GM19455 (cell line): ENCODE data around the gene SIGLEC1.

Source experiments
- ATAC-seq: cut with Tn5 transposase; IDR thresholded peaks from one replicate; pipeline ENCODE4 v1.9.1; 2021; ENCODE audit not compliant: unreplicated experiment

SIGLEC1 gene

DNA sequence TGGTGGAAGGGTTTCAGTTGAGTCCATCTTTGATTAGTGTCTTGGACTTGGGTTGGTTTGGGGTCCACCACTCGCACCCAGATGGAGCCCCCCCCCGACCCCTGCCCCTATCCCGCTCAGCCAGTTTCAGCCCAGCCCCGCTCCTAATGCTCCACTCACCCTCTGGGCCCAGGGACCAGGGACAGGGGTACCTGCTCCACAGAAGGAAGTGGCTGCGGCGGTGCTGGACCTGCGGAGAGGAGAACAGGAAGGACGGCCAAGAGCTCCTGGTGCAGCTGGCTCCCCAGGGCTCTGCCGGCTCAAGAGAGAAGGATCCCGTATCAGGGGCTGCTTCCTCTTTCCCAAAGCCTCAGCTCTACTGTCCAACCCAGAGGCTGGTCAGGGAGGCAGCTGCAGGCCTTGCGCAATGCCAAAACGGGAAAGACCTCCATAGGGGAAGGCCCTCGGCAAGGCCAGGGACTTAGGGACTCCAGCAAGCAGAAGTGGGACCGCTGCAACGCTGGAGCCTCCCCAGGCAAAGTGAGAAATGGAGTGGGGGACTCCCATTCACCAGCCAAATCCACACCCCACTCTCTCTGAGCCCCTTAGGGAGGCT is at the start of gene SIGLEC1:
Gene SIGLEC1 (minus strand): TSS at position 322 of the 595 bp plus-strand sequence. CDS start 5,472 bp downstream, outside the sequence.
- ATAC-seq, result no peak

DNA sequence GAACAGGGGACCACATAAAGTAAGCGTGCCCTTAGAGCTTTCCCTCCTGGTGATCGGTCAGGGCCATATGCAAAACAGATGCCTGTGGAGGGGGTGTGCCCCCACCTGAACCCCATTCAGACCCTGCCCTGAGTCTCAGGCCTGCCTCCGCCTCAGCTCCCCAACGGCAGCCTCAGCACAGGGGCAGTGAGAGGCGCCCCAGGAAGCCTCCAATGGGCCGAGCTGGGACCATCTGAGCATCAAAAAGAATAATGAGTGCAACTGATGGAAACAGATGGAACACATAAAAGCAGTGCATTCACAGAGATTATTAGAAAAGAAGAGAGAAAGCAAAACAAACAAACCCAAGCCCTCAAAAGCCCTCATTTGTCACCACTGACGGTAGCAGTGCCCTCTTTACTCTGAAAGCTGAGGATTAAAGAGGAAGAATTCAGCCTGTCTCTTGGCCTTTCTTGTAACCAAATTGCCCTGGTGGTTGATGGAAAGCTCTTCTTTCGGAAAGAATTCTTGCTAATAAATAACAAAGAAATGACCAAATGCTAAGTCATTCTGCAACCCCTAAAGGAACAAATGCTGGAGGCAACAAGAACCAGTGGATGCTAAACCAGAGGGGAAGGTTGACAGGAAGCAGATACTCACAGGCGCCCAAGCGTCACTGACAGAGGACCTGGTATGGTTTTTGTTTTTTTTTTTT is 48.4 kb upstream of the SIGLEC1 start:
- no peak for ATAC-seq

DNA sequence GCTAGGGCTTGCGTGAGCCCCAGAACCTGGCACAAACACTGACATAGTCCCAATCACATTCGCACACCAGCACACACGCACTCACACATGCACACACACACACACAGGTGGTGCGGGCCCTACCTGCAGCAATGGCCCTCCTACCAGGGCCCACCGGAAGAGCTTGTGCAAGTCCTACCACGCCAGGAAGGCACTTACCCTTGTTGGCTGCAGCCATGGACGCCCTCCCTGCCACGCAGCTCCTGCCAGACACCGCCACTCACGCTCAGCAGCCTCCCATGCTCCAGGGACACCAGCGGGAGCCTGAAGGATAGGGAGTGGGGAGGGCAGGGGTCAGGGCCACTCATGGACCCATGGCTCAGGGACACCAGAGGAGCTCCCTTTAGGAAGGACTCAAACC is 47.5 kb upstream of the SIGLEC1 start:
- no peak for ATAC-seq

DNA sequence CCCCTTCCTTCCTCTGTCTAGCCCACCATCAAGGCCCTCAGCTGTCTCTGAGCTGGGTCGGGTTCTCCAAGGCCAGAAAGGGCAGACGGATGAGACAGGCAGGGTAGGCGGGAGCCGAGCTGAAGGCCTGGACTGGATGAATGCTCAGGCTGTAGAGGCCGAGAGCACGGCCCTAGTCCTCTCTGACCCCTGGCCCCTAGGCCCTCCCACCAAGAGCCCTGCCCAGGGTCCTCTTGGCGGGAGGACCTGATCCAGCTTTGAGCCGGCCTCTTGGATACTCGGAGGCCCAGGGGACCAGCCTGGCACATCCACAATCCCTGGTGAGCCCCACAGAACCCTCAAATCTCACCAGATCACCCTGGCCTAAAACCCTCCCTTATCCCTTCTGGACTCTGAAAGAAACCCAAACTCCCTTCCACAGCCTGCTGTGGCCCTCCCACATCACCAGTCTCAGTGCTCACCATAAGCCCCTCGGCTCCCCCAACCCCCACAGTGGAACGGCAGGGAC is 47.0 kb upstream of the SIGLEC1 start:
- no peak for ATAC-seq

DNA sequence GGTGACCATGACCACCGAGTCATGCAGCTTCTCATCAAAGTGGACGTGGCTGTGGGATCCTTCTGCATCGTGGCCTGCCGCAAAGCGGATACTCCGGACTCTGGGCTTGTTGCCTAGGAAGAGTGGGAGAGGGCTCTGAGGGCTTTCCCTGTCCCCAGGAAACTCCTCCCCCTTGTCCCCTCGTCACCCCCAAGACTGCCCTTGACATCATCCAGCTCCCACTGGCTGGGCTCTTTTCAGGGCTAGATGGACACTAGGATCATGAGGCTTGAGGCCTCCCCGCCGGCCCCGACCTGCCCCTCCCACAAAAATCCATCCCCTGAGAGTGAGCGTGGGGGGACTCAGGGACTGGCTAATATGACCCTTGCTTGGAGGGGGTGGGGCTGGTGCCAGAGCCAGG is 46.2 kb upstream of the SIGLEC1 start:
- ATAC-seq, result no peak

DNA sequence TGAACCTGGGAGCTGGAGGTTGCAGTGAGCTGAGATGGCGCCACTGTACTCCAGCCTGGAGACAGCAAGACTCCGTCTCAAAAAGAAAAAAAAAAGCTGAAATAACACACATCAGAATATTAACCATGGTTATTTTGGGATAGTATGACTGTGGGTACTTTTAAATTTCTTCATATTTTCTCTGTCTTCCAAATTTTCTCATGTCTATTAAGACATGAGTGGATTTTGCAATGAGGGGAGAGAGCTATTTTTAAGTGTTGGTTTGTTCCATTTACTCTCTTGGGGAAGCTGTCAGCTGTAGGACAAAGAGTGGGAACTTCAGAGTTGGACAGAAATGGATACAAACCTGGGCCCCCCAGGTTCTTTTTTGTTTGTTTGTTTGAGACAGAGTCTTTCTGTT is 44.9 kb upstream of the SIGLEC1 start:
- ATAC-seq, result no peak

DNA sequence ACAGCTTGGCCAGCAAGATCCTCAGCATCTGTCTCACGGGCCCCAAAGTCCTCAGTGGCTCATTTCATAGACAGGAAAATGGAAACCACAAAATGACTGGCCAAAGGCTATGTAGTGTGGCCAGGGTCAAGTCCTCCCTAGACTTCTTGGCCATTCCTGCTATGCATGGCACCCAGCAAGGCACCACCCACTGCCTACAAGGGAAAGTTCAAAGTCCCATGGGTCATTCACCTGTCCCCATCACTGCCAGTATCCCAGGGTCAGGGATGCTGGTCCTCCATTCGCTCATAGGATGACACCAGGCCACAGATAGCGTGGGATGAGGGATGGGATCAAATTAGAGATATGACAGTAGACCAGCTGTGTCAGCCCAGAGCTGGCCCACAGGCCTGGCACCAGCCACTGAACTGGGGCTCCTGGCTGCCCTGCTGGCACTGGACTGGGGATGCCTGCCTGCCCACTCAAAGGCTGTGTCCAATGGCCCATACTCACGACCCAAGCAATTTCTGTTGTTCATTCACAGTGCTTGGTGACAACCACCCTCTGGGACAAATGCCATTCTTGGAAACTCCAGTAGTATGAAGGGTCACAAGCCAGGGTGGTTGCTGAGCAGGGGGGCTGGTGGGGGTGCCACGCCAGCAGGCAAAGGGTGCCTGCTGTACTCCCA is 43.5 kb upstream of the SIGLEC1 start:
- ATAC-seq, result no peak

DNA sequence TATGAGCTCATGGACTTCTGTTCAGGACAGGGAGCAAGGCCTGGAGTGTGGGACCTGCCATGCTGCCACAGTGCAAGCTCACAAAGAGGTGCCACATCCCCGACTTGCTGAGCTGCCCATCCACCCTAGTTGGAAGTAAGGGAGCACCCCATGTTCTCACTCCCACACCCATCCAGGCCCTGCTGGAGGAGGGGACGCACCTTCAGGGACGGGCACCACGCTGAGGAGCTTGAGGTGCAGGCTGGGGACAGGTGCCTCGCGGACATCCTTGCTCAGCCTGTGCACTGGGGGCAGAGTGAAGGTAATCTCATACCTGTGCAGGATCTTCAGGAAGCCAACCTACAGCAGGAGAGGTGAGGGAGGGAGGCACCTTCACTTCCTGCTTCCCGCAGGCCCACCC is 42.9 kb upstream of the SIGLEC1 start:
- ATAC-seq, result no peak

DNA sequence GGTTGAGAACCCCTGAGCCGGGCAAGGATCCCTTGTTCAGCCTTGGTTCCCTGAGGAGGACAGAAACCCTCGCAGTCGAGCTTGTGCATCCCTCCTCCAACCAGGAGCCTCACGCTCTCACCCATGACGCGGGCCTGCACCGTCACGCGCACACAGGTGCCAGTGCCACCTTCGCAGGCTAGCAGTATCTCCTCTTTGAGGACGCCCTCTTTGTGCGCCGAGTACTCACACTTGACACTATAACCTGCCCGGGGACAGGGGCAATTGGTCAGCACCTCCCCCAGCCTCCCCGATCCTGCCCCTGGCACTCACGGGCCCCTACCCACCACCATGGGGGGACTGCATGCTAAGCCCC is 41.9 kb upstream of the SIGLEC1 start:
- no peak for ATAC-seq

DNA sequence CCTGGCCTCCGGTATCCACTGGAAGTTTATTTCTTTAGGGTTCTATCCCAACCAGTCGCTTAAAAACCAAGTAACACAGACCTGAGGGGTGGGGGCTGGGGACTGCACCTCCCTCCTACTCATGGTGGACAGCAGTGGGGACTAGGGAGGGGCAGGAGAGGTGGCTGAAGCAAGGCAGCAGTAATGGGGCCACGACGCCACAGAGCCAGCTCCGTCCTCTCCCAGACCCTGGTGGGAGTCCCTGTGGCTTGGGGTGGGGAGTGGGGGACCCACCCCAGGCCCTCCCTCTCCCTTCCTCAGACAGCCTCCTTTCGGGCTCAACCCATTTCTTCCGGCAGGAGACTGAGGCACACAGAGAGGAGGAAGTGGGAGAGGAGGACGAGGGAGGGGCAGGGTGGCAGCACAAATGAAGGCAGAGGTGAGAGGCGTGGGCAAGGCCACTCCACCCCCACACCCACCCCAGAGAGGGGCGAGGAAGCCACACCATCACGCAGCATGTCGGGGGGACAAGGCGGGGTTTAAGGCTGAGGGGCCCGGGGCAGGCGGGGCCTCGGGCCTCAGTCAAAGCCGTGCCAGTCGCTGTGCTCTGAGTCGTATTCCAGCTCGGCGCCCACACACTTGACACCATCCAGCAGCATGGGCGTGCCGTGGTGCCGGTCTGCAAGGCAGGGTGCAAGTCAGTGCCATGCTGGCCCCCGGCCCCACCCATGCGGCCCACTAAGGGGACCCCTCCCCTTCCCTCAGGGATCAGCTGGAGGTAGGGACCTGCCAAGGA is 41.3 kb upstream of the SIGLEC1 start:
- no peak for ATAC-seq

DNA sequence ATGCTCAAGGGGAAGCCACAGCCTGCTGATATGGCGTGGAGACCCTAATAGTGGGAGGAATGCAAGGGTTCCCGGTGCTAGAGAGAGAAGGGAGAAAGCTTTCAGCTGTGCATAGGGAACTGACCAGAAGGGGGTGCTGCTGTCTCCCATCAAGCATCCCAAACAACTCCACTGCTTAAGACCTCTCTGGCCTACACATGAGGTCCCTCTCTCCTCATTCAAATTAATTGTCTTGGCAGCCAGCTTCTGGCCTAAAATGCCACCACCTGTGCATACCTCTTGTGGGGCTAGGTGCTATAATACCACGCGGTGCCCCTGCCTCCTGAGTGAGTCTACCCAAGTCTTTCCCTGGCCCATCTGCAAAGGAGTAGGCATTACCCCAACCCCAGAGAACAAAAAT is 40.7 kb upstream of the SIGLEC1 start:
- ATAC-seq, result no peak

DNA sequence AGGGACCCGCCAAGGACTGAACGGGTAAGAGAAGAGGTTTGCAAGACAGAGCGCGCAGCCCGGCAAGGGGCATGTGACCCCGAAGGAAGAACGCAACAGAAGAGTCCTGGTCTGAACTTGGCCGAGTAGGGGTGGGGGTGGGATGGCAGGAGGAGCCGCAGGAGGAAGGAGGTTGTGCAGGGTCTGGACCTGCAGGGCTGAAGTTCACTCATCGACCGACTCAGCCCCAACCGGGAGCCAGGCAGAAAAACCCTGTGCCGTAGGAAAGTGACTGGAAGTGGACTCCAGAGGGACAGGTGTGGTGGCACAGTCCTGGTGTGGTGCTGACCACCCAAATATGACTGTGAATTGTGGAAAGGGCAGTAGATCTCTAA is 40.0 kb upstream of the SIGLEC1 start:
- no peak for ATAC-seq

DNA sequence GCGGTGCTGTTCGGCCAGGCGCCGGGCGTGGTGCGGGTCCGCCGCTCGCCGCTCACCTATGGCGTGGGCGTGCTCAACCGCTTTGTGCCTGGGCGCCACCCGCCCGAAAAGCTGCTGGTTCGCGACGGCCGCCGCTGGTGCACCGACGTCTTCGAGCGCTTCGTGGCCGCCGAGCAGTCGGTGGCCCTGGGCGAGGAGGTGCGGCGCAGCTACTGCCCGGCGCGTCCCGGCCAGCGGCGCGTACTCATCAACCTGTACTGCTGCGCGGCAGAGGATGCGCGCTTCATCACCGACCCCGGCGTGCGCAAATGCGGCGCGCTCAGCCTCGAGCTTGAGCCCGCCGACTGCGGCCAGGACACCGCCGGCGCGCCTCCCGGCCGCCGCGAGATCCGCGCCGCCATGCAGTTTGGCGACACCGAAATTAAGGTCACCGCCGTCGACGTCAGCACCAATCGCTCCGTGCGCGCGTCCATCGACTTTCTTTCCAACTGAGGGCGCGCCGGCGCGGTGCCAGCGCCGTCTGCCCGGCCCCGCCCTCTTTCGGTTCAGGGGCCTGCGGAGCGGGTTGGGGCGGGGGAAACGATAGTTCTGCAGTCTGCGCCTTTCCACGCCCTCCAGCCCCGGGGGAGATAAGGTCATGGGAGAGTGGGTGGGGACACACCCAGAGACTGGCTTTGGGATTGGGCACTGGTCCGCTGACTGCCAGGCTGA is 39.4 kb upstream of the SIGLEC1 start:
- ATAC-seq, result no peak

DNA sequence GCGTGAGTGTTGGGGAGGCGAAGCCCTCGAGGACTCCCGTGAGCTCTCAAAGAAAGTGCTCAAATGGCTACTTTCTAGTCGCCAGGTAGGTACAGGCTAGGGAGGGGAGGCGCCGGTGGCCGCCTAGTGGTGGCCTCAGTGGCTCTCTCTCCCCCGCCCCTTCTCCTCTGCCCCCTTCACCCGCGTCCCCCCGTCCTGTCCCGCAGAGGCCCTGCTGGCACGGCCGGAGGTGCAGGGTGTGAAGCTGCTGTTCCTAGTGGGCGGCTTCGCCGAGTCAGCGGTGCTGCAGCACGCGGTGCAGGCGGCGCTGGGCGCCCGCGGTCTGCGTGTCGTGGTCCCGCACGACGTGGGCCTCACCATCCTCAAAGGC is 38.9 kb upstream of the SIGLEC1 start:
- ATAC-seq, result no peak

DNA sequence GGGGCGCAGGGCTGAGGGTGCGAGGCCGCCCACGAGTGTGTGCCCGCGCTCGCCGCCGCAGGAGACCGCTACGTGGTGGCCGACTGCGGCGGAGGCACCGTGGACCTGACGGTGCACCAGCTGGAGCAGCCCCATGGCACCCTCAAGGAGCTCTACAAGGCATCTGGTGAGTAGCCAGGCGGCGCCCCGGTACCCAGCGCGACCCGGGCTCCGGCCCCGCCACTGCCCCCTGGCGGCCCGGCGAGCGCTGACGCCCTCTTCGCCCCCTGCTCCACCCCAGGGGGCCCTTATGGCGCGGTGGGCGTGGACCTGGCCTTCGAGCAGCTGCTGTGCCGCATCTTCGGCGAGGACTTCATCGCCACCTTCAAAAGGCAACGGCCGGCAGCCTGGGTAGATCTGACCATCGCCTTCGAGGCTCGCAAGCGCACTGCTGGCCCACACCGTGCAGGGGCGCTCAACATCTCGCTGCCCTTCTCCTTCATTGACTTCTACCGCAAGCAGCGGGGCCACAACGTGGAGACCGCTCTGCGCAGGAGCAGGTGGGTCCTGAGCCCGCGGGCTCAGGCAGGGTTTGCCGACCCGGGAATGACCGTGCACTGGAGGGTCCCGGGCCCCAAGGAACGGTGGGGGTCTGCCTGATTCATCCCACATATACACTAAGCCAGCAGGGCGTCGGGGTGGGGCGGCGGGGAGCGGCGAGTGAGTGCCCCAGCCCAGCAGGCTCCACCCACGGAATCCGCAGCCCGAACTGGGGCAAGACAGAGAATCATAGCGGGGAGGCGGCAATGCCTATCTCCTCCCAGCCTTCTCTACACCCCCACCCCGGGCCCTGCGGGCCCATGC is 37.5 kb upstream of the SIGLEC1 start:
- ATAC-seq, result no peak

DNA sequence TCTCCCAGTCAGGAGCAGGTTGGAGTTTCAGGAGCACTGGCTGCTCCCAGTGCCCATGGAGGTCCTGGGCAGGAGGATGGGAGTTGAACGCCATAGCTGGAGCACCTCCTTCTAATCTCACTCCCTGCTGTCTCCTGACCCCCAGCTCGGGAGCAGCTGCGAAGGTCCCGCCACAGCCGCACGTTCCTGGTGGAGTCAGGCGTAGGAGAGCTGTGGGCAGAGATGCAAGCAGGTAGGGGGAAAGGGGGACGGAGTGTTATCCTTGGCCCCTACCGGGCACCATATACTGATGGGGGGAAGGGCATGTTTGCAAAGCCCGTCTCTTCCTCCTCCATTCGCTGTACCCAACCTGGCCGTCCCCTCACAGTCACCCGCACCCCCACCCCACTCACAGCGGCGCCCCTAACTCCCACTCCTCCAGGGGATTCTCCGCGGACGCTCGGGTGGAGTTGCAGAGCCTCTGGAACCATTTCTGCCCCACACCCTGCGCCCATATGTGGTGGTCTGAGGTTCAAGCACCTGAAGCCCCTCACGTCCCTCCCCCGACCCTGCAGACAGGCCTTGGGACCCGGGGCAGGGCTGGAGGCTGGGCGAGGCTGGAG is 36.8 kb upstream of the SIGLEC1 start:
- no peak for ATAC-seq

DNA sequence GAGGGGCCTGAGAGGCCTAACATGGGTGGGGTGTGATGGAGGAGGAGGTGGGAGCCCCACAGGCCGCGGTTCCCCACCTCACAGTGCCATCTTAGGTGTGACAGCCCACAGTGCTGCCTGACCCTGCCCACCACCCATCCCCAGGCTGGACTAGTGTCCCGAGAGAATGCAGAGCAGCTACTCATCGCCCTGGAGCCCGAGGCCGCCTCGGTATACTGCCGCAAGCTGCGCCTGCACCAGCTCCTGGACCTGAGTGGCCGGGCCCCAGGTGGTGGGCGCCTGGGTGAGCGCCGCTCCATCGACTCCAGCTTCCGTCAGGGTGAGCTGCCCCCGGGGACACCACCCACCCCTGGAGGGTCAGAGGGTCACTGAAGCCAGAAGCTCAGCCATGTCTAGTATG is 35.7 kb upstream of the SIGLEC1 start:
- ATAC-seq, result no peak

DNA sequence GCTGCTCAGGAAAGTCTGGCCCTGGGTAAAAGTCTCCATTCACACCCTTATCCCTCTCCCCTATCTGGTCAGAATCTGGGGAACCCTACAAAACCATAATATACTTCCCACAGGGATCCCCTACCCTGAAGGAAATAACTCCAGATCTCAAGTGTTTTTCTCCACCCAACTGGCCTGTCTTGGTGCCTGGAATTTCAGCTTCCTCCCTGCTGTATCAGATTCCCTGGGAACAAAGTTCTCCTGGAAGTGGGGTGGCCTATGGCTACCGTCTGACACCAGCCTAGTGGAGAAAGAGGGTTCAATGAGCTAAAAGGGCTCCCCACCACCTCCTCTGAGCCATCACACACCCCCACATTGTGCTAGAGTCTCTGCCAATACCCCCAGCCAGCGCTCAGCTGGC is 35.1 kb upstream of the SIGLEC1 start:
- ATAC-seq, result no peak

DNA sequence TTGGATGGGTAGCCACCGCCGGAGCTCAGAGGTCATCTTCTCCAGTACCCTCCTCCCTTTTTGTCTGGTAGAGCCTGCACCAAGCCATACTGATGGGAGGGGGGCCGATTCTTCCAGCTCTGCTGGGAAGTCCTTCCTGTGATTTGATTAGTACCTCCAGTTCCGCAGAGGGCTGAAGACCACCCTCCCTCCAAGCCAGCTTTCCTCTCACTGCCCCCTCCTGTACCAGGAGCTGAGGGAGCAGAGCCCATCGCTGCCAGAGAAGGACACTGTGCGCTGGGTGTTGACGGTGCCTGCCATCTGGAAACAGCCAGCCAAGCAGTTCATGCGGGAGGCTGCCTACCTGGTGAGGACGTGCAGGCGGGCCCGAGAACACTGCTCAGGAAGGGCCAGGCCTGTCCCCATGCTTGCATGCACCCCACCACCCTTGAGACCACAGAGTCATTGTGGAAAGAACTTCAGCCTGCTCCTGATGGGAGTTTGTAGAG is 33.3 kb upstream of the SIGLEC1 start:
- ATAC-seq, result no peak
